NCI-H2227 treated with DMSO at 0.1 percent for 48 hours (cell line): ENCODE results near the gene ANKRD11.
"Not testable (repeated sequence)": the region's sequence is repeated elsewhere in the genome, so short reads cannot be mapped to it uniquely, and the experiment has no call there.

ENCODE experiments used
- DNase-seq: peaks from one replicate; lab custom pipeline; 2025; lab: John Stamatoyannopoulos, UW

Gene ANKRD11

DNA sequence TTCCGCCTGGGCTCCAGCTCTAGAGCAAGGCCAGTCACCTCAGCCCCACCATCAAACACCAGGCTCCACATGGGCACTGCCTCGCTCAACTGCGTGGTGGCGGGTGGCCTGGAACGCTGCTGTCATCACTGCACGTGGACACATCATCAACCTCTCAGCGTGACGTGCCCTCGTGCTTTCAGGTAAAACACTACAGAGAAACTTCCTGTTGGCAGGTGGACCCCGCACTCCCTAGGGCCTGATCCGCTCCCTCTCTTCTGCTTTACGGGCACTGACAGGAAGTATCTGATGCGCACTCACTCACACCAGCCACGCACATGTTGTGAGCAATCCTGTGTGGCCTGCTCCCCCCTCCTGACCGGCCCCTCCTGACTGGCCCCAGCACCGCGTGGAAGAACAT, 87.4 kb downstream of the ANKRD11 start:
- DNase-seq: no peak

GRCh38 chr16:89401641-89402445, 88.5 kb downstream of the ANKRD11 start:
- DNase-seq: peak; percentile 17

DNA sequence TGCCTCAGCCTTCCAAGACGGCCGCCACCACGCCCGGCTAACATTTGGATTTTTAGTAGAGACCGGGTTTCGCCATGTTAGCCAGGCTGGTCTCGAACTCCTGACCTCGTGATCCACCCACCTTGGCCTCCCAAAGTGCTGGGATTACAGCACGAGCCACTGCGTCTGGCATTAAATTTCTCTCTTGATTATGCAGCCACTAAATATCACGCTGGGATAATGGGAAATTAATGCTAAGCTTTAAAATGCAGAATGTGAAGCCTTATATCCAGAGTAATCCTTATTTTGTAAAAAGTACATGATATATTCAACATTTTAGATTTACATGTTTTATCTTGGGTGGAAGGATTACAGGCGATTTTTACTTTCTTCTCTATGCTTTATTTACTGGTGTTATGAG, 89.2 kb downstream of the ANKRD11 start:
- no peak for DNase-seq

- no peak for DNase-seq
Measured at GRCh38 chr16:89400740-89401139, 89.6 kb downstream of the ANKRD11 start.

GRCh38 chr16:89398924-89399323, 91.4 kb downstream of the ANKRD11 start:
- no peak for DNase-seq

GRCh38 chr16:89397331-89397861, 93.0 kb downstream of the ANKRD11 start:
- no peak for DNase-seq

DNA sequence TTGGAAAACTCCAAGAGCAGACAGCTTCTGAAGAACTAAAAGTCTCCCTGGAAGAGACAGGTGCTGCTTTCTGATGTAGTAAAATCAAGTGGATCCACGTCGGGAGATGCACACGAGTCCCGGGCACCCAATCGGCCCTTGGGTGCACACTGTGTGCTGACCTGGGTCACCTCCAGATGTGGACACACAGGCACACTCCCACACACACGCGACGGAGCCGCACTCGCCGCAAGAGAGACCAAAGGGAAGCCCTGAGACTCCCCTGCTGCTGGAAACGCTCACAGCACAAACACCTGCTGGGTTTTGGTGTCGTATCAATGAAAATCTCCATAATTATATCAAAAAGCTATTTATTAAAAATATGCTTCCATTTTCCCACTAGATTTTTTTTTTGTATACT, 94.2 kb downstream of the ANKRD11 start:
- no peak for DNase-seq

GRCh38 chr16:89395150-89396142, 94.9 kb downstream of the ANKRD11 start:
- DNase-seq: no peak

GRCh38 chr16:89393738-89394406, 96.5 kb downstream of the ANKRD11 start:
- DNase-seq: no peak

- no peak for DNase-seq
Measured at GRCh38 chr16:89392881-89393737, 97.3 kb downstream of the ANKRD11 start.

DNA sequence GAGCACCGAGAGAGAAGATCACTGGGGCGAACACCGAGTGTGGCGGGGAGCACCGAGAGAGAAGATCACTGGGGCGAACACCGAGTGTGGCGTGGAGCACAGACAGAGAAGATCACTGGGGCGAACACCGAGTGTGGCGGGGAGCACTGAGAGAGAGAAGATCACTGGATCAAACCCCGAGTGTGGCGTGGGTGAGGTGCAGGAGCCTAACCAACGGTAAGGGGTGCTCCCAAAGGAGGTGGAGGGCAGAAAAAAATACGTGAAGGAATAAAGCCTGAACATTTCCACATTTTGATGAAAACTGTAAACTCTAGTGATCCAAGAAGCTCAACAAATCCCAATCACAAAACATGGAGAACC, 100.2 kb downstream of the ANKRD11 start:
- DNase-seq: not testable (repeated sequence)

DNA sequence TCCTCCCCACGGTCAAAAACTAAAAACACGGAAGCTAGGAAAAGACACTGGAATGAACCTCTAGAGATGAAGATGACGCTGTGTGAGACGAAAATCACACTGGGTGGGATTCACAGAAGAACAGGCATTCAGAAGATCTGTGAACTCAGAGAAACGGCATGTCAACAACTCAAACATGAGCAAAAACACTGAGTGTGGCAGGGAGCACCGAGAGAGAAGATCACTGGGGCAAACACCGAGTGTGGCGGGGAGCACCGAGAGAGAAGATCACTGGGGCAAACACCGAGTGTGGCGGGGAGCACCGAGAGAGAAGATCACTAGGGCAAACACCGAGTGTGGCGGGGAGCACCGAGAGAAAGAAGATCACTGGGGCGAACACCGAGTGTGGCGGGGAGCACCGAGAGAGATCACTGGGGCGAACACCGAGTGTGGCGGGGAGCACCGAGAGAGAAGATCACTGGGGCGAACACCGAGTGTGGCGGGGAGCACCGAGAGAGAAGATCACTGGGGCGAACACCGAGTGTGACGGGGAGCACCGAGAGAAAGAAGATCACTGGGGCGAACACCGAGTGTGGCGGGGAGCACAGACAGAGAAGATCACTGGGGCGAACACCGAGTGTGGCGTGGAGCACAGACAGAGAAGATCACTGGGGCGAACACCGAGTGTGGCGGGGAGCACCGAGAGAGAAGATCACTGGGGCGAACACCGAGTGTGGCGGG, 100.7 kb downstream of the ANKRD11 start:
- not testable (repeated sequence) for DNase-seq

DNA sequence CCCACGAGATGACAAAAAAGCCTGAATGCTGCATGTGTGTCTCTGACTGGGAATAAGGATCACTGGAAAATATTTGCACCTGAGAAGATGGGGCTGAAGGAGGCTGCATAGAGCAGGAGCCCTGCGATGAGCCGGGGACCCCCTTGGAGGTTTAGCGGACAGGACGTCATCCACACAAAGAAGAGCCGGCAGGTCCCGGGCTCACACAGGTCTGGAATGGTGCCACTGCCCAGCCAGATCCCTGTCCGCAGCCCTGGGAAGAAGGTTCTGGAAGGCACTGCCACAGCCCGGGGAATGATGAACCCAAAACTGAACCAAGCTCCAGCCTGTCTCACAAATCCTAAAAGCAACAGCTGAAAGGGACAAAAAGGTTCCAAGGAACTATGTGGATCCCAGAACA, 101.8 kb downstream of the ANKRD11 start:
- DNase-seq: no peak

DNA sequence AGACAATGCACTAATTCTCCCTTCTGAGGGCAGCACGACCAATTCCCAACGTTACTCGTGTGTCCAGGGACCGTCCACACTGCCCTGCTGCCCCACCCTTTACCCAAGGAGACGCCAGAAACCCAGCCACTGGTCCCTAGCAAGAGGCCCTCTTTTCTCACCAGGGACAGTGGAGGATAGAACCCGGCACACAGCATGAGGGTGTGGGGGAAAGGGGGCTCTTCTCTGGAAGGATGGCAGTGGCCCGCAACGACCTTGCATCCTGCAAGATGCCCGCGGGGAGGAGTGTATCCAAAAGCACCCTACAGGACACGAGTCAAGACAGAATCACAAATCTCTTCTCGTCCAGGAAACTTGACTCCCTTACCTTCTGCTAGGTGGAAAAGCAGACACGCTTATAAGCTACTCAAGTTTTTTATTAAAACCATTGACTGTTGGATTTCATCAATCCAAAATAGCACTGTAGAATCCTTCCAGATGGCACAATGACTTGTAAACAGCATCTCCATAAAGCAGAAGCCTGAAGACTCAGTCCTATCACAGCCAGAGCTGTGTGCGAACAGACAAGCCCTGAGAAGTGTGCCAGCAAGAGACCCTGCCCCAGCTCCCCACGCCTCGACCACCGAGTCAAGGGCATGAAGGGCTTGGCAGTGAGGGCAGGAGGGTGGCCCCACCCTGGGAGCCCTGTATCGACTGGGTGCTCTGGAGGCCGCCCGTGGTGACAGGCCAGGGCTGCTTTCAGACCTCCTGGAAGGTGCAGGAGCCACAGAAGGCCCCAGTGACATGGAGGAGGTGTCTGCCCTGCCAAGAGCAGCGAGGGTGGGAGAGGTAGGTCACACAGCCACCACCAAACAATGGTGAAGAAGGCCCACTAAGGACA, 103.8 kb downstream of the ANKRD11 start:
- DNase-seq: no peak

GRCh38 chr16:89385712-89386111, 104.6 kb downstream of the ANKRD11 start:
- DNase-seq: no peak

- DNase-seq: no peak
Measured at GRCh38 chr16:89384282-89384681, 106.1 kb downstream of the ANKRD11 start.

GRCh38 chr16:89383095-89384003, 107.0 kb downstream of the ANKRD11 start:
- peak; percentile 14 for DNase-seq

- DNase-seq: not testable (repeated sequence)
Measured at GRCh38 chr16:89382555-89382954, 107.8 kb downstream of the ANKRD11 start.
